ENCODE measurements around the gene MAN2A2.

The MAN2A2 gene

GRCh38 chr15:90955624-90956273 lies 52.6 kb downstream of the MAN2A2 start:
- in situ Hi-C loops (cut with MboI; ENCODE audit: low sequenced_read_pairs) = loop anchor here (25.0 kb wide), 1 partner anchor 307 kb away; no protein-coding TSS in a partner anchor

GRCh38 chr15:90956274-90957030 lies 53.4 kb downstream of the MAN2A2 start:
- in situ Hi-C loops (cut with MboI; ENCODE audit: low sequenced_read_pairs) = loop anchor here (25.0 kb wide), 1 partner anchor 306 kb away; no protein-coding TSS in a partner anchor

DNA sequence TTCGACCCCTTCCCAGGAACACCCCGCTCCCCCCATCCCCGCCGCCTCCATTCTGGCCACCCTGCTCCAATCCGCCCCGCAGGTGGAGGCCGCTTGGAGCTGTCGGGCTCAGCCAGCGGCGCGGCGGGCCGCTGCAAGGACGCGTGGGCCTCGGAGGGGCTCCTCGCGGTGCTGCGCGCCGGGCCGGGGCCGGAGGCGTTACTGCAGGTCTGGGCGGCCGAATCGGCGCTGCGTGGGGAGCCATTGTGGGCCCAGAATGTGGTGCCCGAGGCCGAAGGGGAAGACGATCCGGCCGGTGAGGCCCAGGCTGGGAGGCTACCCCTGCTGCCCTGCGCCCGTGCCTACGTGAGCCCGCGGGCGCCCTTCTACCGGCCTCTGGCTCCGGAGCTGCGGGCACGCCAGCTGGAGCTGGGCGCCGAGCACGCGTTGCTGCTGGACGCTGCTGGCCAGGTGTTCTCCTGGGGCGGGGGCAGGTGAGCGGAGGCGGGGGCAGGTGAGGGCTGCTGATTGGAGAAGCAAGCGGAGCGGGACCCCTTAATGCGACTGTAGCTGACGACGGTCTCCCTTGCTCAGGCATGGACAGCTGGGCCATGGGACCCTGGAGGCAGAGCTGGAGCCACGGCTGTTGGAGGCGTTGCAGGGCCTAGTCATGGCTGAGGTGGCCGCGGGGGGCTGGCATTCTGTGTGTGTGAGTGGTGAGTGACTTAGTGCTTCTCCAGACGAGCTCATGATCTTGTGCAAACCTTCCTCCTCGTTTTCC lies 54.1 kb downstream of the MAN2A2 start:
- in situ Hi-C loops (cut with MboI; ENCODE audit: low sequenced_read_pairs) = loop anchor here (25.0 kb wide), 1 partner anchor 305 kb away; no protein-coding TSS in a partner anchor

DNA sequence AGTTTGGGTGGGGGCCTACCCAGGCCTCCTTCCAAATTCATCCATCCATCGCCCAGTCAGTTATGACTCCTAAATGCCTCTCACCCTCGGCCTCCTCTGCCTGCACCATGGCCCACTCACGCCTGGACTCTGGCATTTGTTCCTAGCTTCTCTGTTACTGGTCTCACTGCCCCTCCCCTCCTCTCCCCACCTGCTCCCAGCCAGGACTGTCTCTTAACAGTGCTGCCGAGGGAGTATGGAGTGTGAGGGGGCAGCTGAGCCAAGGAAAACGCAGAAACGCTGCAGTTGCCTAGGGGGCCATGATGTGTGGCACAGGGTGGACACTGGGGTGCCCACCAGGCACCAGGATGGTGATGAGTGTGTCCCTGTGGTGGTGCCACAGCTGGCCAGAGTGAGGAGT lies 54.7 kb downstream of the MAN2A2 start:
- in situ Hi-C loops (cut with MboI; ENCODE audit: low sequenced_read_pairs) = loop anchor here (25.0 kb wide), 1 partner anchor 305 kb away; no protein-coding TSS in a partner anchor

DNA sequence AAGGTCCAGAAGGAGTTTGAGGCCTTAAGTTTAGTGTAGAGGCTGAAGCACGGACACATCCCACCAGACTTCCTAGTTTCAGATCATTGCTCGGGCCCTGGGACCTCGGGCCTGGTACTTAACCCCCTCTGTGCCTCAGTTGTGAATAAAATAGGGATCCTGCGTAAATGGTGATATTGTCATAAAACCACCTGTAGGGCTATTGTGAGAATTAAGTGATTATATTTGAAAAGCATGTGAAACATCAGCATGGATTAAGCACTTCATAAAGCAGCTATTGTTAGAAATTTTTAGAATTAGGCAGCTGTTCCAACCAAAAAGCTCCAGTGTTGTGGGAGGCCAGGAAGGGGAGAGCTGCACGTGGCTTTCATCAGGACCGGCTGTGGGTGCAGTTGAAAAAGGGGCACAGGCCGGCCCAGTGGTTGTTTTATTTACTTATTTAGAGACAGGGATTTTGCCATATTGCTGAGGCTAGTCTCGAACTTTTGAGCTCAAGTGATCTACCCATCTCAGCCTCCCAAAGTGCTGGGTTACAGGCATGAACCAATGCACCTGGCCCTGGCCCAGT lies 56.0 kb downstream of the MAN2A2 start:
- in situ Hi-C loops (cut with MboI; ENCODE audit: low sequenced_read_pairs) = loop anchor here (25.0 kb wide), 1 partner anchor 303 kb away; no protein-coding TSS in a partner anchor

DNA sequence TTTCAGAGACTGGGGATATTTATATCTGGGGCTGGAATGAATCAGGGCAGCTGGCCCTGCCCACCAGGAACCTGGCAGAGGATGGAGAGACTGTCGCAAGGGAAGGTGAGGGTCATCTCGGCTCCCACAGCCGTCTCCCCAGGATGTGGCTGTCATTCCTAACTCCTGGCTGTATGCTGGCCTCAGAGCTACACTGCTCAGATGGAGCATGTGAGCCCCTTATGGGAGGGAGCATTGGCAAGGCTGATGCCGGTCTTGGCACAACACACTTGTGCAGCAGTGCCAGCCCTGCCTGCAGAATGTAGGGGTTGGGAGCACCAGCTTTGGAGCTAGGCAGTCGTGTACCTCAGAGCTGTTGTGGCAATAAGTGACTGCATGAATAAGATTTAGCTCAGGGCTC lies 56.8 kb downstream of the MAN2A2 start:
- in situ Hi-C loops (cut with MboI; ENCODE audit: low sequenced_read_pairs) = loop anchor here (25.0 kb wide), 1 partner anchor 302 kb away; no protein-coding TSS in a partner anchor

DNA sequence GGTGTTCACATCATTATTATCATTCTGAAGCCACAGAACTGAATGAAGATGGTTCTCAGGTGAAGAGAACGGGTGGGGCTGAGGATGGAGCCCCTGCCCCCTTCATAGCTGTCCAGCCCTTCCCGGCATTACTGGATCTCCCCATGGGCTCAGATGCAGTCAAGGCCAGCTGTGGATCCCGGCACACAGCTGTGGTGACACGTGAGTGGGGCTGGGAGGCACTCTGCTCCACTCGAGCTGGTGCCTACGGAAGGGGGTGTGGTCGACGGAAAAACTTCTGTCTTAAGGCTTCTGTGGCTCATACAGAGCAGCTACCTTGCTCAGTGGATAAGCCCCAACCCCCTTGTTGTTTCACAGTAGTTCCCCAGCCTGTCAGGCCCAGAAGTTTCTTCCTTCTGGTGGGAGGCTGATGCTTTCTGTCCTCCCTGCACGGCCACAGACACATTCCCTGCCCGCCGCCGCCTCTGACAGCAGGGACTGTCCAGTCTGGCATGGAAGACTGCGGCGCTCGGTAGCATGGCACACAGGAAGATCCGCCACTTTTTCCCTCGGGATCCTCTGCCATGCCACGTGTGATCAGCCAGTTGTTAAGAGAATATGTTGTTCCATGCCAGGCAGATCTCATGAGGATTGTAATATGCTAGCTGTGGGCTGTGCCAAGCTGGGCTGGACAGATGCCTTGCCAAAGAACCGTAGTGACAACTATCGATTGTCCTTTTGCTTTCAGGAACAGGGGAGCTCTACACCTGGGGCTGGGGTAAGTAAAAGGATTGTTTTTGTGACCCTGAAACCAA lies 57.4 kb downstream of the MAN2A2 start:
- in situ Hi-C loops (cut with MboI; ENCODE audit: low sequenced_read_pairs) = loop anchor here (25.0 kb wide), 1 partner anchor 302 kb away; no protein-coding TSS in a partner anchor

DNA sequence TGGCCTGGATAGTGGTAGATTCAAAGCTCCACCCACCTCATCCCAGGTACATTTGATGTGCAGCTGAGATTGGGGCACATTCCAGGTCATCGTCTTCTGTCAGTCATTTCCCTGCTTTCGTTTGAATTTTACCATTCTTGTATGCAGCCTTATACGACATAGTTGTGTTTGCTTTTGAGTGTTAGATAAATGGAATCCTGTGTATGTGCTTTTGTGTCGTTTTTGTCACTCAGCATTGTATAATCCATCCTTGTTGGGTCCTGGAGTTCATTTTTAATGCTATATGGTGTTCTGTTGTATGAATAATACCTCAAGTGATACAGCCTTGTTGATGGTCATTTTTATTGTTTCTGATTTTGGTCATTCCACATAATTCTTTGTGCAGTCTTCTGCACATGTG lies 58.9 kb downstream of the MAN2A2 start:
- in situ Hi-C loops (cut with MboI; ENCODE audit: low sequenced_read_pairs) = loop anchor here (25.0 kb wide), 1 partner anchor 300 kb away; no protein-coding TSS in a partner anchor

DNA sequence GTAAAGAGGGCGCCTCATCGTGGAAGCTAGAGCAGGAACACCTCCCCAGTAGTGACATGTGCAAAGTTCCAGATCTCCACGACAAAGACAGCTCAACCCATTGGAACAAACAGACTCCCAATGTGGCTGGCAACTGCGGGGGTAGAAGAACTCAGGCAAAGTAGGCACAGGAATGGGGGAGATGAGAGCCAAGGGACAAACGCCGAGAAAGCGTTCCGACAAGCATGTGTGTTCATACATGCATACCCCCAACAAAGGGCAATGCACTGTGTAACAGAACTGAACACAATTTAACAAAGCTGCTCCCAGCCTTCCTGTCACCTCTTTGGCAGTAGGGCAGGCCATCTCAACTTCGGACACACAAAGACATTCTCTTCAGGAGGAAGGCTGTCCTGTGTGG lies 63.2 kb downstream of the MAN2A2 start:
- in situ Hi-C loops (cut with MboI; ENCODE audit: low sequenced_read_pairs) = loop anchor here (25.0 kb wide), 1 partner anchor 296 kb away; no protein-coding TSS in a partner anchor

DNA sequence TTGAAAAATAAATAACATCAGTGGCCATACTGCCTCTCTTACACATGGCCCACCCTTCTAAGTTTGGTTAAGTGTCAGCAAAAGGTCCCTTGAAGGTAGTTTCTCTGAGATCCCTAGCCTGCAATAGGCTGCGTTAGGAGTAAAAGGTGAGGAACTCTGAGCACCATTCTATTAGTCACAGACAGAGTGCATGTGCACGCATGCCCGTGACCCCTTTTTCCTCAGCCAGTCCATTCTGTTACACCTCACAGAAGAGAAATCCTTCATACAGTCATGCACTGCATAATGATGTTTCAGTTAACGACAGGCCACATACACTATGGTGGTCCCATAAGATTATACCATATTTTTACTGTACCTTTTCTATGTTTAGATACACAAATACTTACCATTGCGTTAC lies 64.1 kb downstream of the MAN2A2 start:
- in situ Hi-C loops (cut with MboI; ENCODE audit: low sequenced_read_pairs) = loop anchor here (25.0 kb wide), 1 partner anchor 295 kb away; no protein-coding TSS in a partner anchor

GRCh38 chr15:90968434-90968833 lies 65.3 kb downstream of the MAN2A2 start:
- in situ Hi-C loops (cut with MboI; ENCODE audit: low sequenced_read_pairs) = loop anchor here (25.0 kb wide), 1 partner anchor 294 kb away; no protein-coding TSS in a partner anchor

- in situ Hi-C loops (cut with MboI; ENCODE audit: low sequenced_read_pairs) = loop anchor here (25.0 kb wide), 1 partner anchor 292 kb away; no protein-coding TSS in a partner anchor
Observed at GRCh38 chr15:90970274-90970673, 67.2 kb downstream of the MAN2A2 start.

DNA sequence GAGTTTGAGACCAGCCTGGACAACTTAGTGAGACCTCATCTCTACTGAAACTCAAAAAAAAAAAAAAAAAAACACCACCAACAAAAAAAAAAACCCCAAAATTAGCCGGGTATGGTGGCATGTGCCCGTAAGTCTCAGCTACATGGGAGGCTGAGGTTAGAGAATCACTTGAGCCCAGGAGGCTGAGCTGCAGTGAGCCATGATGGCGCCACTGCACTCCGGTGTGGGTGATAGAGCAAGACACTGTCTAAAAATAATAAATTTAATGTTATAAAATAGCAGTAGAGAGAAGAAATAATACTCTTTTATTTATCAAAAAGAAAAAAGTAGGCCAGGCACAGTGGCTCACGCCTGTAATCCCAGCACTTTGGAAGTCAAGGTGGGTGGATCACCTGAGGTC lies 69.0 kb downstream of the MAN2A2 start:
- in situ Hi-C loops (cut with MboI; ENCODE audit: low sequenced_read_pairs) = loop anchor here (25.0 kb wide), 1 partner anchor 290 kb away; no protein-coding TSS in a partner anchor
